ENCODE measurements around the gene TMEM212.
"Not testable (repeated sequence)": the region's sequence is repeated elsewhere in the genome, so short reads cannot be mapped to it uniquely, and the experiment has no call there.

The TMEM212 gene

GRCh38 chr3:171850960-171851659, 8.0 kb downstream of the TMEM212 start:
- no peak overlapping the region for H3K4me3 ChIP-seq
- no peak for DNase-seq (ENCODE audit: low read depth, low spot score)
- no peak overlapping the region for H3K27ac ChIP-seq
- TF ChIP-seq POLR2AphosphoS5 (IDR thresholded peaks at IDR 0.05; ENCODE audit: borderline replicate concordance, low read depth, low read length) = no peak
- TF ChIP-seq EZH2 (IDR thresholded peaks at IDR 0.05) = no peak
- TF ChIP-seq FOXP2 (optimal IDR thresholded peaks at IDR 0.05; ENCODE audit: control extremely low read depth, extremely low read length, insufficient read depth) = no peak
- H3K9me3 ChIP-seq (ENCODE audit: low read depth, low read length) = peaks cover 19% of the 10 kb centered on the region; the same call in 1 of the 2 replicates
- no peak overlapping the region for H3K9ac ChIP-seq (ENCODE audit: insufficient read length)
- H3K36me3 ChIP-seq (ENCODE audit: insufficient read depth, low read length) = no peaks in the 10 kb centered on the region

DNA sequence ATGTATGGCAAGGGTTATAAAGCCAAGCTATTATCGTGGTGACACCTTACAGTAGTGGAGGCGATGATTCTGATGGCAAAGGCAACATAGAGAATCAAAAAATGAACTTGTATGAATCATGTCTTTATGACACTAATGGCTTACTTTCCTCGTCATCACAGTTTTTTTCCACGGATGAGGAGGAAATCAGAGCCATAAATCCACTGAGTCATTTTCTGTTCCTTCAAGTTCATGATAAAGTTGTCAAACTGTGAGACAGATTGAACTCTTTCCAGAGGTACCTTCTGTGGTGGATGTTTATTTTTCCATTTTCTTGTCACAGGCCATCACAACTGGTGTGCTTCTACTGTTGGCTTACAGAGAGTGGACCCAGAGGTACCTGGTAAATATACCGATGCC, 8.5 kb downstream of the TMEM212 start:
- DNase-seq (ENCODE audit: low read depth, low spot score) = no peak
- no peak overlapping the region for H3K27ac ChIP-seq
- no peaks in the 10 kb centered on the region for H3K36me3 ChIP-seq (ENCODE audit: insufficient read depth, low read length)
- no peak overlapping the region for H3K9ac ChIP-seq (ENCODE audit: insufficient read length)
- no peak overlapping the region for H3K4me3 ChIP-seq
- H3K9me3 ChIP-seq (ENCODE audit: low read depth, low read length) = peaks cover 23% of the 10 kb centered on the region; the same call in 1 of the 2 replicates
- no peak for TF ChIP-seq EZH2 (IDR thresholded peaks at IDR 0.05)
- TF ChIP-seq POLR2AphosphoS5 (IDR thresholded peaks at IDR 0.05; ENCODE audit: borderline replicate concordance, low read depth, low read length) = no peak

DNA sequence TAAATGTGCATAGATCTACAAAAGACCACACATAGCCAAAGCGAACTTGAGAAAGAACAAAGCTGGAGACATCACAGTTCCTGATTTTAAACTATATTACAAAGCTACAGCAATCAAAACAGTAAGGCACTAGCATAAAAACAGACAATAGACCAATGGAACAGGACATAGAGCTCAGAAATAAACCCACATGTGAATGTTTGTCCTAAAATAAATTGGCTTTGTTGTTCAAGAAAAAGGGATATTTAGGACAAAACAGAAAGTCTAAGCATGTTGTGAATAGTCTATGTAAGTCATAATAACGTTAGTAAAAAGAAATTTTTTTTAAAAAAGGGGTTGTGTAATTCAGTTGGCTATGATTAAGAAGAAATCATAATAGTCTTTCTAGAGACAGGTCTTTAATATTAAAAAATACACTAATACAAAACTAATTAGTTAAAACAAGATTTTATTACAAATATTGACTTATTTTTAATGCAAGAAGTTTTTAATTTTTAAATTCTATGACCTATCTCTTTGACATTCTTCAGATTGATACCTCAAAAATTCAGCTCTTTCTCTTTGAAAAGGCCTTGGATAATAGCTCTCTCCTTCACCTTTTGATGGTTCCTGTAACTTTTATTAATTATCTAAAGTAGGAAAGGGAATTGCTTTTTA, 11.6 kb downstream of the TMEM212 start:
- H3K27ac ChIP-seq = no peak overlapping the region
- no peaks in the 10 kb centered on the region for H3K36me3 ChIP-seq (ENCODE audit: insufficient read depth, low read length)
- TF ChIP-seq EZH2 (IDR thresholded peaks at IDR 0.05) = no peak
- no peak for TF ChIP-seq FOXP2 (optimal IDR thresholded peaks at IDR 0.05; ENCODE audit: control extremely low read depth, extremely low read length, insufficient read depth)
- TF ChIP-seq POLR2AphosphoS5 (IDR thresholded peaks at IDR 0.05; ENCODE audit: borderline replicate concordance, low read depth, low read length) = no peak
- no peak for DNase-seq (ENCODE audit: low read depth, low spot score)
- no peak overlapping the region for H3K9ac ChIP-seq (ENCODE audit: insufficient read length)
- H3K4me3 ChIP-seq = no peak overlapping the region
- H3K9me3 ChIP-seq (ENCODE audit: low read depth, low read length) = peaks cover 23% of the 10 kb centered on the region; the same call in 1 of the 2 replicates

- H3K4me3 ChIP-seq; DNase-seq (ENCODE audit: low read depth, low spot score): not testable (repeated sequence)
These were observed 15.6 kb downstream of the TMEM212 start for GRCh38 chr3:171858770-171859169.

DNA sequence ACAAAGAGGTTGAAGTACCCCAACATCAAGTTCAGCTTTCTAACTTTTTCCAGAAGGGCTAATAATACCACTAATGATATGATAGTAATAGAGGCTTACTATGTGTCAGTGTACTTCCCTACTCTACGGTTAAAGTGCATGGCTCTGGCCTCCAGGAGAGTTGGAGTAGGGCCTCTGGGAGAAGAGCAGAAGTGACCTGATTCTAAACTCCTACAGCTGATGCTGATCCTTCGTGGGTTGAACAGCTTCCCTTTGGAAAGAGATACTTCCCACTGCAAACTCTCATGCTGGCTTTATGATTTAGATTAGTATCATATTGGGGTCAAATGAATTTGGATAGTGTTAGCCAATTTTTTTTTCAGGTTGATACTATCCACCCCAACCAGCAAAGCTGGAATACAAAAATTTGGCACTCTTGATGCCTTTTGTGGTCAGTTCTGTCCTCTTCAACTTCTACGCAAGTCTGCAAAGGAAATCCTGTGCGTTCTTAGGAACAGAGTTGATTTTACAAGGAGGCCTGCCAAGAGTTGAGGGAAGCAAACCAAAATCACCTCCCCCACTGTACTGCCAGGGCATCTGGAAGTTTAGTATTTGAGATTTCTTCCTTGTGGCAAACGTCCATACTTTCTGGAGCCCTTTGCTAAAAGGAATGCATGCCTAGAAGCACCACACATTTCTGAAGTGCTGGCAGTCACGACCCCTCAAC, 17.8 kb downstream of the TMEM212 start:
- DNase-seq (ENCODE audit: low read depth, low spot score) = no peak
- H3K4me3 ChIP-seq = no peak overlapping the region
- TF ChIP-seq POLR2AphosphoS5 (IDR thresholded peaks at IDR 0.05; ENCODE audit: borderline replicate concordance, low read depth, low read length) (no peak), EZH2 (IDR thresholded peaks at IDR 0.05) (no peak), FOXP2 (optimal IDR thresholded peaks at IDR 0.05; ENCODE audit: control extremely low read depth, extremely low read length, insufficient read depth) (no peak)
- peaks cover 5% of the 10 kb centered on the region; the same call in 1 of the 2 replicates for H3K9me3 ChIP-seq (ENCODE audit: low read depth, low read length)
- no peaks in the 10 kb centered on the region for H3K36me3 ChIP-seq (ENCODE audit: insufficient read depth, low read length)
- no peak overlapping the region for H3K27ac ChIP-seq
- H3K9ac ChIP-seq (ENCODE audit: insufficient read length) = no peak overlapping the region

More at GRCh38 chr3:171858770-171859169, 15.6 kb downstream of the TMEM212 start:
- H3K36me3 ChIP-seq (ENCODE audit: insufficient read depth, low read length); H3K27ac ChIP-seq; H3K9ac ChIP-seq (ENCODE audit: insufficient read length): not testable (repeated sequence)
- peaks cover 23% of the 10 kb centered on the region; the same call in 1 of the 2 replicates for H3K9me3 ChIP-seq (ENCODE audit: low read depth, low read length)

DNA sequence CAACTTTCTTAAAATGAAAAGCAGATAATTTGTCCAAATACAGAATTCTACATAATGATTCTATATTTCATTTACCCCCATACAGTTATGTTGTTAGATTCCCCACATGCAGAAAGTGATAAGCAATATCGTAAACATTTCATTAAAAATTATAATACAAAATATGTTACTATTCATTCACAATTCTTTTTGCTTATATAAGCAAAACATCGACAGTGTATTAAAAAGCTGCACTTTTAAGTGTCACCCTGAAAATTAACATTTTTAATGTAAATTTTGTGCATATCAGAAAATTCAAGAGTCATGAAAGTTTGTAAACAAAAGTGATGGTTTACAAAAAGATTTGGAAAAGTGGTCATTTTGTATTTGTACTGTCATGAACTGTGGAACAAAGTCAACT, 19.2 kb downstream of the TMEM212 start:
- H3K4me3 ChIP-seq = no peak overlapping the region
- no peak for TF ChIP-seq FOXP2 (optimal IDR thresholded peaks at IDR 0.05; ENCODE audit: control extremely low read depth, extremely low read length, insufficient read depth)
- no peak for TF ChIP-seq POLR2AphosphoS5 (IDR thresholded peaks at IDR 0.05; ENCODE audit: borderline replicate concordance, low read depth, low read length)
- TF ChIP-seq EZH2 (IDR thresholded peaks at IDR 0.05) = no peak
- H3K9ac ChIP-seq (ENCODE audit: insufficient read length) = no peak overlapping the region

GRCh38 chr3:171862993-171863521, 19.9 kb downstream of the TMEM212 start:
- Histone ChIP-seq H3K9me3 (ENCODE audit: low read depth, low read length) (no peaks in the 10 kb centered on the region), H3K9ac (ENCODE audit: insufficient read length) (no peak overlapping the region), H3K27ac (no peak overlapping the region), H3K36me3 (ENCODE audit: insufficient read depth, low read length) (no peaks in the 10 kb centered on the region), H3K4me3 (no peak overlapping the region)
- no peak for DNase-seq (ENCODE audit: low read depth, low spot score)
- TF ChIP-seq FOXP2 (optimal IDR thresholded peaks at IDR 0.05; ENCODE audit: control extremely low read depth, extremely low read length, insufficient read depth) = no peak
- no peak for TF ChIP-seq POLR2AphosphoS5 (IDR thresholded peaks at IDR 0.05; ENCODE audit: borderline replicate concordance, low read depth, low read length)
- no peak for TF ChIP-seq EZH2 (IDR thresholded peaks at IDR 0.05)

More for the DNA sequence above, 19.2 kb downstream of the TMEM212 start:
- H3K27ac ChIP-seq = no peak overlapping the region
- DNase-seq (ENCODE audit: low read depth, low spot score) = no peak
- no peaks in the 10 kb centered on the region for H3K9me3 ChIP-seq (ENCODE audit: low read depth, low read length)
- no peaks in the 10 kb centered on the region for H3K36me3 ChIP-seq (ENCODE audit: insufficient read depth, low read length)

- Histone ChIP-seq H3K4me3 (no peak overlapping the region), H3K27ac (no peak overlapping the region), H3K9ac (ENCODE audit: insufficient read length) (no peak overlapping the region), H3K36me3 (ENCODE audit: insufficient read depth, low read length) (no peaks in the 10 kb centered on the region), H3K9me3 (ENCODE audit: low read depth, low read length) (no peaks in the 10 kb centered on the region)
- DNase-seq (ENCODE audit: low read depth, low spot score) = no peak
- TF ChIP-seq POLR2AphosphoS5 (IDR thresholded peaks at IDR 0.05; ENCODE audit: borderline replicate concordance, low read depth, low read length) (no peak), FOXP2 (optimal IDR thresholded peaks at IDR 0.05; ENCODE audit: control extremely low read depth, extremely low read length, insufficient read depth) (no peak), EZH2 (IDR thresholded peaks at IDR 0.05) (no peak)
These were observed 20.8 kb downstream of the TMEM212 start for GRCh38 chr3:171863920-171864319.

Data from SK-N-MC (cell line).